Measurements from ENCODE around the gene MYL10.

MYL10 gene

DNA sequence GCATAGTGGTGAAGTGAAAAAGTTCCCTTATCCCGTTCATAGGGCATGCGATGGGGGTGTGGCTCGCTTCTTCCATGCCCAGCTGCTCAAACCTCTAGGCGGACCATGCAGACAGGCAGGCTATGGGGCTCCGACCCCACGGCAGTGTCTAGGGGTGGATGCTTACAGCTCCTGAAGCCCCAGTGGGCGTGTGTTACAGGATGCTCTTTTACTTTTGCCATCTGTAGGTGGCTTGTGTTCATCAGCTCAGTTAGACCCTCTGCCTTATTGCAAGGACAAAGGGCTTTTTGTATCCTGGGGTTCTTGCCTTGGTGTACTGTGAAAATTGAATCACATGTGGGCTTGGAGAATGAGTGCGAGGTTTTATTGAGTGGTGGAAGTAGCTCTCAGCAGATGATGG, at the start of gene MYL10:
Gene MYL10 (minus strand): TSS at position 126 of the 400 bp plus-strand sequence. CDS start 178 bp downstream, outside the sequence.
- DNase-seq, result no peak

- DNase-seq, result no peak
These were observed 49.6 kb upstream of the MYL10 start for GRCh38 chr7:101678658-101679057.

- no peak for DNase-seq
These were observed 48.8 kb upstream of the MYL10 start for GRCh38 chr7:101677797-101678479.

DNA sequence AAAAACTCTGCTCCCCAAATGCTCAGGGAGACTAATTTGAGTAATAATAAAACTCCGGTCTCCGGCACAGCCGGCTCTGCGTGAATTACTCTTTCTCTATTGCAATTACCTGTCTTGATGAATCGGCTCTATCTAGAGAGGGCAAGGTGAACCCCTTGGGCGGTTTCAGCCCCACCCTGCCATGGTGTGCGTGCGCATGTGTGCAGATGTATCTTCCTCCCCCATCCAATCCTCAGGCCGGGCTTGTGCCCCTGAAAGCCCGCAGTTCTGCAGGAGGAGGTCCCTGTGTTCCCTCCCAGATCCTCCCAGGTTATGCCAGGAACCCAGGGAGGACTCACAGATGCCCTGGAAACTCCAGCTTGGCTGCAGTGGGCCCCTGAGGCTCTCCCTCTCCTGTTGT, 48.3 kb upstream of the MYL10 start:
- no peak for DNase-seq

GRCh38 chr7:101676956-101677355, 47.9 kb upstream of the MYL10 start:
- no peak for DNase-seq

DNA sequence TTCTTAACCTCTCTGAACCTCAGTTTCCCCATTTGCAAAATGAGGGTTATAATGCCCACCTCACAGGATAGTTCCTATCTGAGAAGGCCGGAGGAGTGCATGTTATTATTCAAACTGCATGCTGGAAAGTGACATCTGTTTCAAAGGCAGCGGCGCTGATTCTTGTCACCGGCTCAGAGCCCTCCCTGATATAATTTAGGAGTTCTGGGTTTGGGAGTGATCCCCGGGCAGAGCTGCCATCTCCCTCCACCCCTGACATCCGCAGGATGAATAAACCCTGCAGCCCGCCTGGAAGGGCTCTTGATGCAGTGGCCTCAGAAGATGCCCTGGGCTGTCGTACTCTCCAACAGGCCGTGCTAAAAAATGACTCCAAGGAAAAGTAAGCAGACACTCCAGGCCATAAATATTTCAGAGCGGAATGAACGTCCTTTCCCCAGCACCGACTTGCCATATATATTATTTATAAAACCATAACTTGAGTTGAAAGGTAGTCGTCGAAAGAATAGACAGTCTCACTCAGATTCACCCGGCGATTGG, 47.0 kb upstream of the MYL10 start:
- no peak for DNase-seq

DNA sequence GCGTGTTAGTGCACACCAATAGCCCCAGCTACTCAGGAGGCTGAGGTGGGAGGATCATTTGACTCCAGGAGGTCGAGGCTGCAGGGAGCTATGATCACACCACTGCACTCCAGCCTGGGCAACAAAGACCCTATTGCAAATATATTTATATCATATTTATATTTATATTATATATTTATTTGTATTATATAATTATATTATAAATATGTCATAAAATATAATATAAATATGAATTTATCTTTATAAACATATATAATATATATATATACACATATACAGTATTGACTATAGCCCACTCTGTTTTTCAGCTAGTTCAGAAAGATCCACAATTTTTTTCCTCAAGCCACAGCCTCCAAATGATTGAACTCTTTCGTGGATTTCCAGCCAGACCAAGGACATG, 45.3 kb upstream of the MYL10 start:
- DNase-seq, result no peak

GRCh38 chr7:101673951-101674350, 44.9 kb upstream of the MYL10 start:
- no peak for DNase-seq

DNA sequence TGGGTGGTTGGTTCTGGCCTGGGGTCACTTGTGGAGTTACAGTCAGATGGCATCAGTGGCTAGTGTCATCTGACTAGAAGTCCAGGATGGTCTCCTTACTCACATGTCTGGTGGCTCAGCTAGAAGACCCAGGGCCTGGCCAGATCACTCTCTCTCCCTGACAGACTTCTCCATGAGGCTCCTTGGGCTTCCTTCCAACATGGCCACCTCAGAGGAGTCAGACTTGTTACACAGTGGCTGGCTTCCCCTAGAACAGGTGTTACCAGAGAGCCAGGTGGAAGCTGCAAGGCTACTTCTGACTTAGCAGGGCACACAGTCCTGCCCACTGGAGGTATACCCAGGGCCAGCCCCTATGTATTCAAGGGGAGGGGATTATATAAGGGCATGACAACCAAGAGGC, 44.2 kb upstream of the MYL10 start:
- DNase-seq, result no peak

DNA sequence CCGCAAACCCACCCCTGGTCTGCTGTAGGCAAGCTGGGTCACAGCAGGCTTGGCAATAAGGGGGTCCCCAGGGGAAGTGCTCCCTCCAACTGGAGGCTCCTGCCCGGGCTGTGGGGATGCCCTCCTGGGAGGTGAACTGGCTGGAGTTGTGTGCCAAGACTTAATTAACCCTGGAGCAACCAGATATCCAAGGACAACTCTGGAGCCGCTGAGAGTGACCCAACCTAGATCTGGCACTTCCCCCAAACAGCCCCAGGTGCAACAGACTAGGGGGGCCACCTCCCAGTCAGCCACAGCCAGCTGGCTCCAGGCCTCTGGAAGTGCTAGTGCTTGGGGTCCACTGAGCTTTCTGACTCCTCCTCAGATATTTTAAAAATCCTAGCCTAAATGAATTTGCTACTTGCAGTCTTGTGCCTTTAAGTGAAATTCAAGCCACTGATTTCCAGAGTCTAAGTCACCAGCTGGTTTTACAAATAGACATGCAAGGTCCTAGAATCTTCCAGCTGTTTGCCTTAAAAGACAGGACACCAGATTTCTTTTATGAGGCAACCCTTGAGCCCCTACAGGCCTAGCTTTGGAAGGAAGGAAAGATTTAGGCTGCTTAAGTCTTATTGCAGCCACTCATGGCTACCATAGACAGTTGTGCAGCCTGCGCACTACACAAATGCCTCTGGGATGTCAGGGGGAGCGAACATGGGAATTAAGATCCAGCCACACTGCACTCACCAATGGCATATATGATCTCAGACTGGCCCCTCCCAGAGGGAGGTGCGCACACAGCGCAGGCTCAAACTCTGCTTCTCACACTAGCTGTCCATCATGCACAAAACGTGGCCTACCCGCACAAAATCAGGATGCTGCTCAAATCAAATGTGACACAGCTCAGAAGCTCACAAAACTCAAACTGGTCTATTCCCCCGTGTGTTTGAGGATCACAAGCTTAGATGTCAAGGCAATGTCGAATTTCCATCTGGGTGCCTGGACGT, 42.6 kb upstream of the MYL10 start:
- no peak for DNase-seq

DNA sequence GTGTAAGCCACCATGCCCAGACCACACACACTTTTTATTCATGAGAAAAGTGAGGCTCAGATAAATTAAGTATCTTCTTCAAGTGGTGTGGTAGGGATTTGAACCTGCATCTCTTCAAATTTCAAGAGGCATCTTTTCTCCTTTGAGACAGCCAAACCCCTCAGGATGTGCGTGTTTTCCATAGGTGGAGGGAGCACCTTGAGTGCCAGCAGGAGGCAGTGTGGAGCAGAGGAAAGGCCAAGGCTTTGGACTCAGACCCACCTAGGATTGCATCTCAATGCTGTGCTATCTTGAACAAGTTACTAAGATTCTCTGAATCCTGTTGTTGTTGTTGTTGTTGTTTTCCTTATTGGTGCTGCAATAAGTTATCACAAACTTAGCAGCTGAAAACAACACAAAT, 40.2 kb upstream of the MYL10 start:
- no peak for DNase-seq

GRCh38 chr7:101668726-101669125, 39.6 kb upstream of the MYL10 start:
- DNase-seq, result no peak

DNA sequence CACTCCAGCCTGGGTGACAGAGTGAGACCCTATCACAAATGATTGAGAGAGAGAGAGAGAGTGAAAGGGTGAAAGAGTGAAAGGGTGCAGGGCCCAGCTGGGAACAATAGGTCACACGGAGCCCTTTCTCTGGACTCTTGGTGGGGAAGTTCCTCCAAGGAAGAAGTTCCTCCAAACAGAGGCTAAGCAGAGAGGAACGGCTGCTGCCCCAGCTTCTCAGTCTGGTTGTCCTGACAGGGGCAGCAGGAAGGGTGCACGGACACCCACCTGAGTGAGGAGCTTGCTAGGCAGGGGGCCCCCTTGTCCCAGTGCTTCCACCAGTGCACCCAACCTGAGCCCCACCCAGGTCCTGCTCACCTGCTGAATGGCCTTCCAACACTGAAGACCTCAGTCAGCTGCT, 38.8 kb upstream of the MYL10 start:
- DNase-seq, result no peak

DNA sequence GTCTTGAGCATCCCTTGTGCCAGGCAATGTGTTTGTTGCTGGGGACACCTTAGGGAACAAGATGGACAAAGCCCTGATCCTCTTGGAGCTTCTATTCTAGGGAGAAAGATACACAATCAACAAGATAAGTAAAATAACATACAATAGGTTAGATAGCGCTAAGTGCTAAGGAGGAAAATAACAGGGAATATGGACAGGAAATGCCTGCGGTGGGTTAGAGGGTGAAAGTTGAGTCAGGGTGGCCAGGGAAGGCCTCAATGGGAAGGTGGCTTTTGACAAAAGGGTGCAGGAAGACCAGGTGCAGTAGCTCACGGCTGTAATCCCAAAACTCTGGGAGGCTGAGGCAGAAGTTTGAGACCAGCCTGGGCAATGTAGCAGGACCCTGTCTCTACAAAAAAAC, 38.3 kb upstream of the MYL10 start:
- DNase-seq, result no peak

DNA sequence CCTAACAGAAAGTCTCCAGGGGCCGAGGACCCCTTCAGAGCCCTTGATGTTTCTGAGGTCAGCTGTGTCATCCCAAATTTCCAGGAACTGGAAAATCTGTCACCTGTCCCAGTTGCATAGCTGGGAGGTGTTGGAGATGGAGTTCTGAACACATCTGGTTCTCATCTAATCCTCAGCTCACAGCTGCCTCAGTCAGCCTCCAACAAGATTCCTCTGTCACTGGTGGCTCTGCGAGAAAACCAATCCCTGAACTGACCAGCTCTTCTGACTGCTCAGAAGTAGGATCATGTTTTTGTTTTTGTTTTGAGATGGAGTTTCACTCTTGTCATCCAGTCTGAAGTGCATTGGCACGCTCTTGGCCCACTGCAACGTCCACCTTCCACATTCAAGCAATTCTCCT, 37.6 kb upstream of the MYL10 start:
- DNase-seq, result no peak

- no peak for DNase-seq
These were observed 37.2 kb upstream of the MYL10 start for GRCh38 chr7:101666293-101666692.

- DNase-seq, result no peak
These were observed 35.9 kb upstream of the MYL10 start for GRCh38 chr7:101664893-101665471.

DNA sequence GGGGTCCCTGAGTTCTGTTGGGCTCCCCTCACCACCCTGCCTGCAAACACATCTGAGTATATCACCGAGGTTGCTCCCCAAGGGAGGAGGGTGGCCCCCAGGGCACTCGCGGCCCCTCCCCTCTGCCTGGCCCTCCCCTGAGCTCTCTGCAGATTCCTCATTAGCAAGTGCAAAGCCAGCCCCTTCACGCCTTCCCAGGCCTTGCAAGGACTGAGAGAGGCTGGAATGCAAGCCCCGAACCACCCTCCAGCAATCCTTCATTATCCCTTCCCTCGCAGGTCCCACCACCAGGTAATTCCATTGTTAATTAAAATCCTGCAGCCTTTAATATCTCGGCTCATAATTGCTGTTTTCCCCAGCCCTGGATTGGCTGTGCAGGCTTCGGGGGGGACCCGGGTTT, 35.3 kb upstream of the MYL10 start:
- DNase-seq, result no peak

DNA sequence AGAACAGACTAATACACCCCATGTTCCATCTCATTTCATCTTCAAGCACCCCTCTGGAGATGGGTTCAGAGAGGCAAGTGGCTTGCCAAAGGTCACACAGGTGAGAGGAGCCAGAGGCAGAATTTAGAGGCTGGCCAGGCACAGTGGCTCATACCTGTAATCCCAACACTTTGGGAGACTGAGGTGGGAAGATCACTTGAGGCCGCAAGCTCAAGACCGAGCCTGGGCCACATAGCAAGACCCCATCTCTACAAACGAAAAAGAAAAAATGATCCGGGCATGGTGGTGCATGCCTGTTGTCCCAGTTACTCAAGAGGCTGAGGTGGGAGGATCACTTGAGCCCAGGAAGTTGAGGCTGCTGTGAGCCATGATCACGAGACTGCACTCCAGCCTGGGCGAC, 34.7 kb upstream of the MYL10 start:
- DNase-seq, result no peak

DNA sequence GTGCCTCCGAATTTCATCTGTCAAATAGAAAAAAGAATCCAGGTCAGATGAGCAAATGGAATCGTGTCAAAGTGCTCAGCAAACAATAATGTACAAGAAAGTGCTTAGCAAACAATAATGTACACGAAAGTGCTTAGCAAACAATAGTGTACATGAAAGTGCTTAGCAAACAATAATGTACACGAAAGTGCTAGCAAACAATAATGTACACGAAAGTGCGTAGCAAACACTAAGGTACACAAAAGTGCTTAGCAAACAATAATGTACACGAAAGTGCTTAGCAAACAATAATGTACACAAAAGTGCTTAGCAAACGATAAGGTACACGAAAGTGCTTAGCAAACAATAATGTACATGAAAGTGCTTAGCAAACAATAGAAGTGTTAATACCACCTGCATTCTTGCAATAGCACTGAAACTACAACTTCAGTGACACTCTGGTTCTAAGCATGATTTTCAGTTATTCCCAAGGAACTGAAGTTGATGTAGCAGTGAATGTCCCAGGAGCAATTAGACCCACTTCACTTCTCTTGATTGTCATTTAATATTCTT, 33.4 kb upstream of the MYL10 start:
- no peak for DNase-seq

- DNase-seq, result no peak
These were observed 30.6 kb upstream of the MYL10 start for GRCh38 chr7:101659706-101660105.

DNA sequence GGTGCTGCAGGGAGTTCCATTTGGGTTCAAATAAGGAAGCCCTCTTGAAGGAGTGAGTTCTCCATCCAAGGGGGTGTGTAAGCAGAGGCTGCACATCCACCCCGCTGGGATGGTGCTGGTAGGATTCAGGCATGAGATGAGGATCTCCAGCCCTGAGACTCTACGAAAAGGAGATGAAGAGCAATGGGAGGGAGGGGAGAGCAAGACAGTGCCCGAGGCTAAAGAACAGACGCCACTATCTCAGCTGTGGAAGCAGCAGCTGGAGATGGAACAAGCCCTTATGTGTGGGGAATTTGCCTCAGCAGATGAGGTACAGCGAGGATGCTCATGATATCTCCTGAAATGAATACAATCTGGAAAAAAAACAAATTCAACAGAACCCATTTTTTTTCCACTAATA, 28.1 kb upstream of the MYL10 start:
- no peak for DNase-seq

GRCh38 chr7:101651112-101651511, 22.0 kb upstream of the MYL10 start:
- no peak for DNase-seq
